Naive thymus-derived CD4-positive, alpha-beta T cell (primary cell): Measurements from ENCODE around the gene COPS7A. TPM values are rescaled to one million over a fixed set of nuclear protein-coding genes. Genes with fewer than 3 reads are reported as not detected.

Experiments used
- ATAC-seq: fragments of 150-1000 bp; cut with Tn5 transposase; 2 replicates; pipeline ENCODE4 v1.10.0; 2021; ENCODE audit warnings: mild to moderate bottlenecking, moderate library complexity
- CTCF ChIA-PET: fragments of 350-600 bp; sonication (Branson Sonifier 250); formaldehyde crosslinking; loops from one replicate; lab custom pipeline; 2021; ENCODE audit warnings: antibody characterized with exemption; lab: Charles Lee
- POLR2A ChIA-PET: fragments of 350-600 bp; sonication (Branson Sonifier 250); formaldehyde crosslinking; loops from one replicate; lab custom pipeline; 2021; ENCODE audit warnings: antibody characterized with exemption, inconsistent platforms; lab: Charles Lee
- DNase-seq, 9 donors: peaks; one replicate each; pipeline versions ENCODE4 v3.0.0 to v3.0.0-alpha.2; 2020 to 2022; ENCODE audit warnings: mixed read lengths in 1 of 9
- H3K27ac ChIP-seq: one replicate; pipeline ENCODE4 v1.7.0; 2013; ENCODE audit warnings: mild to moderate bottlenecking, low read depth, low read length, moderate library complexity
- H3K27me3 ChIP-seq, 2 donors: one replicate each; pipeline ENCODE4 v1.7.0; 2013; ENCODE audit warnings: low read length in 2 of 2, mild to moderate bottlenecking in 2 of 2, moderate library complexity in 2 of 2; ENCODE audit not compliant: control insufficient read depth in 2 of 2, insufficient read depth in 2 of 2
- H3K36me3 ChIP-seq, 3 experiments: 1 replicate in 2 of 3; 2 replicates in 1 of 3; pipeline ENCODE4 v1.7.0; 2013; ENCODE audit warnings: low read length in 3 of 3, mild to moderate bottlenecking in 3 of 3, moderate library complexity in 1 of 3; ENCODE audit not compliant: insufficient read depth in 3 of 3, control insufficient read depth in 2 of 3
- H3K4me1 ChIP-seq, 2 donors: one replicate each; pipeline ENCODE4 v1.7.0; 2013; ENCODE audit warnings: low read length in 2 of 2, mild to moderate bottlenecking in 2 of 2, moderate library complexity in 1 of 2; ENCODE audit not compliant: control insufficient read depth in 2 of 2, insufficient read depth in 2 of 2
- H3K4me3 ChIP-seq: 2 replicates; pipeline ENCODE4 v1.7.0; 2013; ENCODE audit warnings: mild to moderate bottlenecking, low read length
- H3K9me3 ChIP-seq, 3 experiments: 1 replicate in 2 of 3; 2 replicates in 1 of 3; pipeline ENCODE4 v1.7.0; 2013; ENCODE audit warnings: low read length in 3 of 3; ENCODE audit not compliant: control insufficient read depth in 2 of 3
- H3K27ac Mint-ChIP-seq, 9 donors: one replicate each; pipeline ENCODE4 v1.8.0; 2020 to 2022; ENCODE audit warnings: mixed read lengths in 9 of 9, mild to moderate bottlenecking in 8 of 9, moderate library complexity in 5 of 9, inconsistent platforms in 2 of 9
- H3K27me3 Mint-ChIP-seq, 5 donors: one replicate each; pipeline ENCODE4 v1.8.0; 2021 to 2022; ENCODE audit warnings: mixed read lengths in 5 of 5, mild to moderate bottlenecking in 1 of 5
- H3K36me3 Mint-ChIP-seq, 5 donors: one replicate each; pipeline ENCODE4 v1.8.0; 2020 to 2022; ENCODE audit warnings: mixed read lengths in 5 of 5, mild to moderate bottlenecking in 3 of 5, inconsistent platforms in 1 of 5
- H3K4me1 Mint-ChIP-seq, 7 donors: one replicate each; pipeline ENCODE4 v1.8.0; 2020 to 2022; ENCODE audit warnings: mixed read lengths in 7 of 7, mild to moderate bottlenecking in 3 of 7, inconsistent platforms in 1 of 7
- H3K4me3 Mint-ChIP-seq, 10 donors: one replicate each; pipeline ENCODE4 v1.8.0; 2020 to 2022; ENCODE audit warnings: mild to moderate bottlenecking in 10 of 10, mixed read lengths in 10 of 10, moderate library complexity in 6 of 10, inconsistent platforms in 2 of 10
- H3K9me3 Mint-ChIP-seq, 11 donors: one replicate each; pipeline ENCODE4 v1.8.0; 2020 to 2022; ENCODE audit warnings: mixed read lengths in 11 of 11, mild to moderate bottlenecking in 4 of 11, inconsistent platforms in 1 of 11, moderate library complexity in 1 of 11
- intact Hi-C, 2 donors: fragments of 100-400 bp; cut with micrococcal nuclease; formaldehyde crosslinking; loops; one replicate each; pipeline ENCODE4 v1.15.1; 2023
- polyA plus RNA-seq, 2 donors: library from polyadenylated mRNA; unstranded; fragments of 300-500 nt; fragmentation: Illumina TruSeq; gene quantifications; one replicate each; pipeline ENCODE4 v1.2.3, GENCODE V29; 2021
- total RNA-seq, 6 experiments: library from RNA in 5 of 6; stranded (reverse) in 5 of 6; gene quantifications; 1 replicate in 5 of 6; 2 replicates in 1 of 6; pipeline ENCODE4 v1.2.3 and lab custom pipeline; 2021 to 2026

COPS7A gene
- total and polyA plus RNA-seq, 7 experiments from 2014 or later = 21.9 to 48.0 (median 36.0) TPM

GRCh38 chr12:6770600-6770999, 46.8 kb downstream of the COPS7A start:
- H3K4me3 Mint-ChIP-seq = peak overlapping the region in 2 of 10 donors; percentile 34 to 87

GRCh38 chr12:6771091-6771495, 47.2 kb downstream of the COPS7A start:
- DNase-seq (no peak), ATAC-seq (no peak)
- no peaks in the 10 kb centered on the region for H3K27me3 ChIP-seq
- no peak overlapping the region for H3K27ac ChIP-seq
- H3K36me3 Mint-ChIP-seq = peaks cover 0 to 13% (median 0%) of the 10 kb centered on the region in 5 donors
- H3K27me3 Mint-ChIP-seq = peaks cover 0 to 53% (median 17%) of the 10 kb centered on the region in 5 donors
- POLR2A ChIA-PET = interaction anchor here (1.1 to 2.7 kb wide), 5 partner anchors 11 to 166 kb away, joined by 3 to 14 read pairs (median 5); partner anchors contain the start of gene MLF2
- H3K36me3 ChIP-seq = no peaks in the 10 kb centered on the region
- peaks cover 32 to 72% (median 45%) of the 10 kb centered on the region in 7 donors for H3K4me1 Mint-ChIP-seq
- H3K4me1 ChIP-seq = peaks cover 17 to 35% of the 10 kb centered on the region in 2 donors
- H3K4me3 ChIP-seq = no peak overlapping the region
- H3K27ac Mint-ChIP-seq = peak overlapping the region in 3 of 9 donors; percentile 65 to 91 (median 76)
- peak overlapping the region in 5 of 10 donors; percentile 34 to 87 (median 73) for H3K4me3 Mint-ChIP-seq
- CTCF ChIA-PET = interaction anchor here (0.7 to 3.1 kb wide), 7 partner anchors 8 to 51 kb away, joined by 3 to 14 read pairs (median 4); partner anchors contain the start of gene MLF2
- peaks cover 0 to 1% (median 0%) of the 10 kb centered on the region in 11 donors for H3K9me3 Mint-ChIP-seq
- no peaks in the 10 kb centered on the region for H3K9me3 ChIP-seq
- intact Hi-C loops = no loop called here

More at GRCh38 chr12:6770600-6770999, 46.8 kb downstream of the COPS7A start:
- Histone ChIP-seq H3K4me1 (peaks cover 17 to 39% of the 10 kb centered on the region in 2 donors), H3K27ac (no peak overlapping the region), H3K9me3 (no peaks in the 10 kb centered on the region), H3K36me3 (no peaks in the 10 kb centered on the region), H3K4me3 (no peak overlapping the region), H3K27me3 (no peaks in the 10 kb centered on the region)
- H3K27ac Mint-ChIP-seq = peak overlapping the region in 2 of 9 donors; percentile 34 to 91
- peaks cover 0 to 1% (median 0%) of the 10 kb centered on the region in 11 donors for H3K9me3 Mint-ChIP-seq
- intact Hi-C loops = no loop called here
- H3K4me1 Mint-ChIP-seq = peaks cover 33 to 72% (median 46%) of the 10 kb centered on the region in 7 donors
- DNase-seq = no peak
- POLR2A ChIA-PET = interaction anchor here (1.8 to 2.7 kb wide), 3 partner anchors 11 to 22 kb away, joined by 5 to 14 read pairs (median 6); partner anchors contain the start of gene MLF2
- CTCF ChIA-PET = interaction anchor here (0.7 to 3.1 kb wide), 5 partner anchors 8 to 52 kb away, joined by 3 to 14 read pairs (median 3); partner anchors contain the start of genes CD4 and MLF2
- peaks cover 0 to 12% (median 0%) of the 10 kb centered on the region in 5 donors for H3K36me3 Mint-ChIP-seq
- H3K27me3 Mint-ChIP-seq = peaks cover 0 to 53% (median 19%) of the 10 kb centered on the region in 5 donors
- no peak for ATAC-seq

GRCh38 chr12:6771509-6772330, 47.9 kb downstream of the COPS7A start:
- H3K4me3 Mint-ChIP-seq = peak overlapping the region; percentile 51 to 87 (median 71)
- H3K27me3 Mint-ChIP-seq = peaks cover 0 to 60% (median 17%) of the 10 kb centered on the region in 5 donors
- Histone ChIP-seq H3K27me3 (no peaks in the 10 kb centered on the region), H3K27ac (peak overlapping the region; percentile 46), H3K4me3 (no peak overlapping the region), H3K4me1 (peaks cover 18 to 35% of the 10 kb centered on the region in 2 donors), H3K36me3 (no peaks in the 10 kb centered on the region), H3K9me3 (no peaks in the 10 kb centered on the region)
- DNase-seq (no peak), ATAC-seq (no peak)
- ChIA-PET POLR2A (interaction anchor here (0.7 to 2.7 kb wide), 7 partner anchors 8 to 167 kb away, joined by 3 to 14 read pairs (median 4); partner anchors contain the start of gene MLF2), CTCF (interaction anchor here (0.7 to 3.1 kb wide), 8 partner anchors 8 to 51 kb away, joined by 3 to 14 read pairs (median 4); partner anchors contain the start of genes CD4 and MLF2)
- peaks cover 0 to 1% (median 0%) of the 10 kb centered on the region in 11 donors for H3K9me3 Mint-ChIP-seq
- intact Hi-C loops = loop anchor here (1.0 to 2.0 kb wide), 3 partner anchors 7 to 17 kb away; partner anchors contain the start of gene CD4 (in 1 of the 2)
- H3K4me1 Mint-ChIP-seq = peaks cover 32 to 78% (median 45%) of the 10 kb centered on the region in 7 donors
- peak overlapping the region in 5 of 9 donors; percentile 4 to 91 (median 65) for H3K27ac Mint-ChIP-seq
- H3K36me3 Mint-ChIP-seq = peaks cover 0 to 18% (median 0%) of the 10 kb centered on the region in 5 donors

GRCh38 chr12:6772331-6772695, 48.5 kb downstream of the COPS7A start, which contains the start of gene LAG3:
Gene LAG3 (plus strand): TSS chr12:6772520. CDS start chr12:6772853, 333 bp downstream.
- peaks cover 0 to 1% (median 0%) of the 10 kb centered on the region in 11 donors for H3K9me3 Mint-ChIP-seq
- ATAC-seq = no peak
- CTCF ChIA-PET = interaction anchor here (1.1 to 3.1 kb wide), 4 partner anchors 9 to 21 kb away, joined by 3 to 14 read pairs (median 4); partner anchors contain the start of genes CD4 and MLF2

GRCh38 chr12:6772726-6773589, 49.1 kb downstream of the COPS7A start:
- no peaks in the 10 kb centered on the region for H3K36me3 ChIP-seq
- H3K27ac Mint-ChIP-seq = peak overlapping the region in 6 of 9 donors; percentile 16 to 91 (median 36)
- ChIA-PET CTCF (interaction anchor here (1.1 to 2.3 kb wide), 2 partner anchors 16 to 20 kb away, joined by 3 to 12 read pairs; partner anchors contain the start of genes CD4 and MLF2), POLR2A (interaction anchor here (1.0 to 2.7 kb wide), 5 partner anchors 9 to 49 kb away, joined by 3 to 14 read pairs (median 6); partner anchors contain the start of genes CD4, COPS7A and MLF2)
- H3K27me3 Mint-ChIP-seq = peaks cover 0 to 52% (median 13%) of the 10 kb centered on the region in 5 donors
- H3K4me3 ChIP-seq = peak overlapping the region; percentile 55
- peak overlapping the region; percentile 46 for H3K27ac ChIP-seq
- peak overlapping the region; percentile 25 to 87 (median 64) for H3K4me3 Mint-ChIP-seq
- intact Hi-C loops = loop anchor here (1.0 to 2.0 kb wide), 3 partner anchors 9 to 16 kb away; partner anchors contain the start of gene CD4 (in 1 of the 2)
- H3K9me3 ChIP-seq = no peaks in the 10 kb centered on the region
- H3K9me3 Mint-ChIP-seq = peaks cover 0 to 1% (median 0%) of the 10 kb centered on the region in 11 donors
- DNase-seq (no peak), ATAC-seq (no peak)
- H3K36me3 Mint-ChIP-seq = peaks cover 0 to 18% (median 0%) of the 10 kb centered on the region in 5 donors
- no peaks in the 10 kb centered on the region for H3K27me3 ChIP-seq
- peaks cover 21 to 76% (median 34%) of the 10 kb centered on the region in 7 donors for H3K4me1 Mint-ChIP-seq
- H3K4me1 ChIP-seq = peaks cover 18 to 37% of the 10 kb centered on the region in 2 donors

More at GRCh38 chr12:6772331-6772695, 48.5 kb downstream of the COPS7A start, which contains the start of gene LAG3:
- DNase-seq = peak in 2 of 9 donors; percentile 48 to 70
- H3K4me3 ChIP-seq = peak within 1 kb of the TSS; percentile 55
- H3K27me3 ChIP-seq = no peaks in the 10 kb centered on the region
- Mint-ChIP-seq H3K4me1 (peaks cover 27 to 80% (median 40%) of the 10 kb centered on the region in 7 donors), H3K27ac (peak within 1 kb of the TSS in 7 of 9 donors; percentile 16 to 91 (median 47)), H3K27me3 (peaks cover 0 to 56% (median 17%) of the 10 kb centered on the region in 5 donors), H3K4me3 (peak within 1 kb of the TSS; percentile 51 to 87 (median 71)), H3K36me3 (peaks cover 0 to 18% (median 0%) of the 10 kb centered on the region in 5 donors)
- peak within 1 kb of the TSS; percentile 46 for H3K27ac ChIP-seq
- no peaks in the 10 kb centered on the region for H3K9me3 ChIP-seq
- H3K36me3 ChIP-seq = no peaks in the 10 kb centered on the region
- intact Hi-C loops = loop anchor here (1.0 to 2.0 kb wide), 3 partner anchors 8 to 16 kb away; partner anchors contain the start of gene CD4 (in 1 of the 2)
- peaks cover 18 to 35% of the 10 kb centered on the region in 2 donors for H3K4me1 ChIP-seq
- POLR2A ChIA-PET = interaction anchor here (0.7 to 2.7 kb wide), 7 partner anchors 8 to 20 kb away, joined by 3 to 14 read pairs (median 5); partner anchors contain the start of genes CD4 and MLF2
